K562 (cell line): Measurements from ENCODE around the gene YIF1A. TPM values are rescaled to one million over a fixed set of nuclear protein-coding genes. Genes with fewer than 3 reads are reported as not detected.

Experiments
- ATF1 ChIP-seq, 2 experiments: fragments of 450-650 bp in 1 of 2; IDR thresholded peaks; 2 replicates each; pipeline ENCODE4 v1.6.1; 2016; ENCODE audit warnings: missing compliant biosample characterization in 1 of 2, missing genetic modification characterization in 1 of 2
- CBX5 ChIP-seq: IDR thresholded peaks from 2 replicates; pipeline ENCODE4 v1.6.1; 2014; ENCODE audit warnings: low read depth, borderline replicate concordance
- CREBBP ChIP-seq: IDR thresholded peaks from one replicate; pipeline ENCODE4 v1.6.1; 2012; ENCODE audit warnings: low read depth, mild to moderate bottlenecking, control low read depth, inconsistent platforms, low read length
- E2F5 ChIP-seq: sonication (generic); formaldehyde crosslinking; IDR thresholded peaks from 2 replicates; pipeline ENCODE4 v1.8.0; 2022; ENCODE audit warnings: mild to moderate bottlenecking, missing genetic modification reagents
- GABPA ChIP-seq: fragments of 200-800 bp; sonication (Bioruptor generic); conservative IDR thresholded peaks from 2 replicates; pipeline ENCODE4 v1.6.1; 2016; ENCODE audit warnings: low read depth, missing genetic modification characterization, missing compliant biosample characterization
- MAFG ChIP-seq: fragments of 450-650 bp; conservative IDR thresholded peaks from 2 replicates; pipeline ENCODE4 v1.6.1; 2016; ENCODE audit warnings: missing genetic modification characterization, missing compliant biosample characterization
- MIER1 ChIP-seq: fragments of 450-650 bp; IDR thresholded peaks from 2 replicates; pipeline ENCODE4 v1.6.1; 2016; ENCODE audit warnings: antibody characterized with exemption, mild to moderate bottlenecking, low read depth
- NBN ChIP-seq: fragments of 450-650 bp; IDR thresholded peaks from 2 replicates; pipeline ENCODE4 v1.6.1; 2016; ENCODE audit warnings: low read depth, mild to moderate bottlenecking
- NR2C1 ChIP-seq, 2 experiments: fragments of 450-650 bp; IDR thresholded peaks; 2 replicates each; pipeline ENCODE4 v1.6.1; 2017; ENCODE audit warnings: mild to moderate bottlenecking in 2 of 2, antibody characterized with exemption in 1 of 2, inconsistent platforms in 1 of 2, missing compliant biosample characterization in 1 of 2, missing genetic modification characterization in 1 of 2
- PRMT5 ChIP-seq: sonication (generic); formaldehyde crosslinking; IDR thresholded peaks from 2 replicates; pipeline ENCODE4 v1.5.0; 2020; ENCODE audit warnings: missing genetic modification reagents
- RBM39 ChIP-seq: fragments of 200-400 bp; formaldehyde crosslinking; optimal IDR thresholded peaks from 2 replicates; pipeline ENCODE3; 2018; ENCODE audit warnings: low read depth, low read length
- SMAD4 ChIP-seq: fragments of 250-450 bp; sonication (Bioruptor Pico); conservative IDR thresholded peaks from 2 replicates; pipeline ENCODE4 v1.8.0; 2021; ENCODE audit warnings: inconsistent platforms, mild to moderate bottlenecking, moderate library complexity
- SMARCC2 ChIP-seq: fragments of 450-650 bp; IDR thresholded peaks from 2 replicates; pipeline ENCODE4 v1.6.1; 2017; ENCODE audit warnings: antibody characterized with exemption, moderate library complexity, mild to moderate bottlenecking, low read depth
- SOX6 ChIP-seq: fragments of 450-650 bp; IDR thresholded peaks from 2 replicates; pipeline ENCODE4 v1.6.1; 2014; ENCODE audit warnings: mild to moderate bottlenecking
- SRF ChIP-seq, 2 experiments: fragments of 250-450, 450-650 bp in 1 of 2; sonication (Bioruptor Pico) in 1 of 2; sonication (generic) in 1 of 2; formaldehyde crosslinking; IDR thresholded peaks; 2 replicates each; pipeline versions ENCODE4 v1.5.0 to v1.5.1; 2020 to 2022; ENCODE audit warnings: mild to moderate bottlenecking in 1 of 2, missing genetic modification reagents in 1 of 2
- TEAD2 ChIP-seq: fragments of 450-650 bp; IDR thresholded peaks from 2 replicates; pipeline ENCODE4 v1.6.1; 2016; ENCODE audit warnings: missing genetic modification characterization, control low read depth, missing compliant biosample characterization
- ZNF121 ChIP-seq: sonication (generic); formaldehyde crosslinking; conservative IDR thresholded peaks from 2 replicates; pipeline ENCODE4 v1.8.0; 2022; ENCODE audit warnings: missing genetic modification reagents
- ZNF146 ChIP-seq: IDR thresholded peaks from one replicate; pipeline ENCODE4 v1.6.1; 2018; ENCODE audit warnings: missing compliant biosample characterization; ENCODE audit not compliant: unreplicated experiment
- ZNF24 ChIP-seq: fragments of 450-650 bp; IDR thresholded peaks from 2 replicates; pipeline ENCODE4 v1.6.1; 2016
- polyA plus RNA-seq, 8 experiments: library from polyadenylated mRNA; depleted of rRNA in 4 of 8; stranded (reverse) in 5 of 8; unstranded in 3 of 8; fragments of >200 nt; fragmentation: Nextera tagmentation in 2 of 8; fragmentation: Illumina TruSeq in 1 of 8; extraction: Ambion mirVana in 2 of 8; extraction: Trizol in 1 of 8; gene quantifications; 2 replicates each; pipeline versions ENCODE4 v1.2.1 to v1.2.3, GENCODE V29; 2011 to 2014; ENCODE audit warnings: inconsistent platforms in 1 of 8, missing spikeins in 1 of 8
- total RNA-seq, 7 experiments: library from RNA; depleted of rRNA in 6 of 7; stranded (reverse); fragments of >200 nt in 6 of 7; fragmentation: Illumina TruSeq in 2 of 7; extraction: Trizol in 2 of 7; gene quantifications; 2 replicates each; pipeline versions ENCODE4 v1.2.1 to v1.2.3, GENCODE V29; 2011 to 2021; ENCODE audit warnings: low replicate concordance in 1 of 7
- TF ChIP-seq, protein P1 (sequence below): sonication (generic); IDR thresholded peaks from 2 replicates; pipeline ENCODE4 v1.6.1; 2016
- TF ChIP-seq, protein P2 (sequence below), 2 experiments: fragments of 450-650 bp in 1 of 2; sonication (generic) in 1 of 2; formaldehyde crosslinking; conservative IDR thresholded peaks; 2 replicates each; pipeline versions ENCODE4 v1.4.0 to v1.8.1; 2020 to 2022; ENCODE audit warnings: mild to moderate bottlenecking in 1 of 2, missing genetic modification reagents in 1 of 2
- TF ChIP-seq, protein P3 (sequence below): sonication (generic); formaldehyde crosslinking; IDR thresholded peaks from 2 replicates; pipeline ENCODE4 v1.8.0; 2022; ENCODE audit warnings: missing genetic modification reagents, mild to moderate bottlenecking, moderate library complexity, borderline replicate concordance
- TF ChIP-seq, protein P4 (sequence below): conservative IDR thresholded peaks from 2 replicates; pipeline ENCODE4 v1.6.1; 2011; ENCODE audit warnings: low read depth, mild to moderate bottlenecking, low read length; ENCODE audit not compliant: control insufficient read depth

YIF1A gene
- total and polyA plus RNA-seq, 9 of the 15 experiments (the other 6 are each of a cell fraction or from before 2014, with no cell fraction given): 8.6 to 121 (median 77.2) TPM

GRCh38 chr11:66289548-66290329 is 796 bp upstream of the YIF1A start (continued):
- TF ChIP-seq PRMT5 (CRISPR knock-in tag) (peak; percentile 98), MAFG (tag) (no peak), SMARCC2 (peak; percentile 54; the same call in 1 of the 2 replicates), ATF1 (CRISPR knock-in tag; IDR thresholded peaks at IDR 0.05) (0 out of 2 replicates have a peak, but pooled peaks have one; percentile 9), ATF1 (tag; IDR thresholded peaks at IDR 0.05) (no peak), TEAD2 (tag) (no peak), CREBBP (no peak), ZNF146 (CRISPR knock-in tag) (peak; percentile 62), GABPA (tag) (no peak), E2F5 (peak; percentile 89; the same call in 1 of the 2 replicates), NR2C1 (IDR thresholded peaks at IDR 0.05) (no peak), NR2C1 (tag; IDR thresholded peaks at IDR 0.05) (peak; percentile 33; the same call in 1 of the 2 replicates), RBM39 (no peak), CBX5 (no peak), MIER1 (peak; percentile 99), SRF (CRISPR knock-in tag; IDR thresholded peaks at IDR 0.05) (peak in 1 of 2 experiments; percentile 72; a peak in 1 of 4 replicates), NBN (peak; percentile 48; the same call in 1 of the 2 replicates), ZNF121 (CRISPR knock-in tag) (no peak), ZNF24 (0 out of 2 replicates have a peak, but pooled peaks have one; percentile 39), SMAD4 (CRISPR knock-in tag) (peak; percentile 47; the same call in 1 of the 2 replicates), SOX6 (0 out of 2 replicates have a peak, but pooled peaks have one; percentile 0)
- TF ChIP-seq, protein P1, sequence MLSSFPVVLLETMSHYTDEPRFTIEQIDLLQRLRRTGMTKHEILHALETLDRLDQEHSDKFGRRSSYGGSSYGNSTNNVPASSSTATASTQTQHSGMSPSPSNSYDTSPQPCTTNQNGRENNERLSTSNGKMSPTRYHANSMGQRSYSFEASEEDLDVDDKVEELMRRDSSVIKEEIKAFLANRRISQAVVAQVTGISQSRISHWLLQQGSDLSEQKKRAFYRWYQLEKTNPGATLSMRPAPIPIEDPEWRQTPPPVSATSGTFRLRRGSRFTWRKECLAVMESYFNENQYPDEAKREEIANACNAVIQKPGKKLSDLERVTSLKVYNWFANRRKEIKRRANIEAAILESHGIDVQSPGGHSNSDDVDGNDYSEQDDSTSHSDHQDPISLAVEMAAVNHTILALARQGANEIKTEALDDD: 0 out of 2 replicates have a peak, but pooled peaks have one; percentile 16
- TF ChIP-seq, protein P2, sequence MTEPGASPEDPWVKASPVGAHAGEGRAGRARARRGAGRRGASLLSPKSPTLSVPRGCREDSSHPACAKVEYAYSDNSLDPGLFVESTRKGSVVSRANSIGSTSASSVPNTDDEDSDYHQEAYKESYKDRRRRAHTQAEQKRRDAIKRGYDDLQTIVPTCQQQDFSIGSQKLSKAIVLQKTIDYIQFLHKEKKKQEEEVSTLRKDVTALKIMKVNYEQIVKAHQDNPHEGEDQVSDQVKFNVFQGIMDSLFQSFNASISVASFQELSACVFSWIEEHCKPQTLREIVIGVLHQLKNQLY (CRISPR knock-in tag; conservative IDR thresholded peaks at IDR 0.05): 0 out of 4 replicates have a peak, but pooled peaks of 1 of the 2 experiments have one; percentile 55
- TF ChIP-seq, protein P3, sequence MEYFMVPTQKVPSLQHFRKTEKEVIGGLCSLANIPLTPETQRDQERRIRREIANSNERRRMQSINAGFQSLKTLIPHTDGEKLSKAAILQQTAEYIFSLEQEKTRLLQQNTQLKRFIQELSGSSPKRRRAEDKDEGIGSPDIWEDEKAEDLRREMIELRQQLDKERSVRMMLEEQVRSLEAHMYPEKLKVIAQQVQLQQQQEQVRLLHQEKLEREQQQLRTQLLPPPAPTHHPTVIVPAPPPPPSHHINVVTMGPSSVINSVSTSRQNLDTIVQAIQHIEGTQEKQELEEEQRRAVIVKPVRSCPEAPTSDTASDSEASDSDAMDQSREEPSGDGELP: 0 out of 2 replicates have a peak, but pooled peaks have one; percentile 55
- TF ChIP-seq, protein P4, sequence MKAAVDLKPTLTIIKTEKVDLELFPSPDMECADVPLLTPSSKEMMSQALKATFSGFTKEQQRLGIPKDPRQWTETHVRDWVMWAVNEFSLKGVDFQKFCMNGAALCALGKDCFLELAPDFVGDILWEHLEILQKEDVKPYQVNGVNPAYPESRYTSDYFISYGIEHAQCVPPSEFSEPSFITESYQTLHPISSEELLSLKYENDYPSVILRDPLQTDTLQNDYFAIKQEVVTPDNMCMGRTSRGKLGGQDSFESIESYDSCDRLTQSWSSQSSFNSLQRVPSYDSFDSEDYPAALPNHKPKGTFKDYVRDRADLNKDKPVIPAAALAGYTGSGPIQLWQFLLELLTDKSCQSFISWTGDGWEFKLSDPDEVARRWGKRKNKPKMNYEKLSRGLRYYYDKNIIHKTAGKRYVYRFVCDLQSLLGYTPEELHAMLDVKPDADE: peak; percentile 90
